Measurements from ENCODE around the gene STMN3. TPM values are rescaled to one million over a fixed set of nuclear protein-coding genes. Genes with fewer than 3 reads are reported as not detected.

The STMN3 gene
- total and polyA plus RNA-seq, 2 experiments from 2014 or later, result 6.6 to 9.9 TPM

DNA sequence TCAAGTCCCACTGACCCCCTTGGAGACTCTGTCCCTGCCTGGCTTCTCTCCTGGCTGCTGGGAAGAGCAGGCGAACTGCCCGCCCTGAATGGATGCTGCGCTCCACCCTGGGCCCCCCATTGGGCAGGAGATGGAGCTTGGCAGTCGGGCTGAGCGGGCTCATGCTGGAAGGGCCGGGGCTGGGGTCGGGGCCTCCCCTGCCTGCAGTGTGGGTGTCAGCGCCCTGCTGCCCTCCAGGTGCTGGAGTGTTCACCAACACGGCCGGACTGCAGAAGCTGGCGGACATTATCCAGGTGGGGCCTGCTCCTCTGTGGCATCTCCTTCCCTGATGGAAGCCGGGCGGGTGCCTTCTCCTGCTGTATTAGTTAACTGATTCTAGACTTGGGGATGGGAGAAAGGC lies 27.2 kb upstream of the STMN3 start:
- TF ChIP-seq, protein P1, sequence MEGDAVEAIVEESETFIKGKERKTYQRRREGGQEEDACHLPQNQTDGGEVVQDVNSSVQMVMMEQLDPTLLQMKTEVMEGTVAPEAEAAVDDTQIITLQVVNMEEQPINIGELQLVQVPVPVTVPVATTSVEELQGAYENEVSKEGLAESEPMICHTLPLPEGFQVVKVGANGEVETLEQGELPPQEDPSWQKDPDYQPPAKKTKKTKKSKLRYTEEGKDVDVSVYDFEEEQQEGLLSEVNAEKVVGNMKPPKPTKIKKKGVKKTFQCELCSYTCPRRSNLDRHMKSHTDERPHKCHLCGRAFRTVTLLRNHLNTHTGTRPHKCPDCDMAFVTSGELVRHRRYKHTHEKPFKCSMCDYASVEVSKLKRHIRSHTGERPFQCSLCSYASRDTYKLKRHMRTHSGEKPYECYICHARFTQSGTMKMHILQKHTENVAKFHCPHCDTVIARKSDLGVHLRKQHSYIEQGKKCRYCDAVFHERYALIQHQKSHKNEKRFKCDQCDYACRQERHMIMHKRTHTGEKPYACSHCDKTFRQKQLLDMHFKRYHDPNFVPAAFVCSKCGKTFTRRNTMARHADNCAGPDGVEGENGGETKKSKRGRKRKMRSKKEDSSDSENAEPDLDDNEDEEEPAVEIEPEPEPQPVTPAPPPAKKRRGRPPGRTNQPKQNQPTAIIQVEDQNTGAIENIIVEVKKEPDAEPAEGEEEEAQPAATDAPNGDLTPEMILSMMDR (IDR thresholded peaks at IDR 0.05; ENCODE audit: low read depth, low read length), result no peak
- DNase-seq (ENCODE audit: low read depth in 1 of 2, low spot score in 1 of 2), result no peak
- Histone ChIP-seq H3K9me3 (ENCODE audit: low read depth) (no peaks in the 10 kb centered on the region), H3K27me3 (no peaks in the 10 kb centered on the region), H3K36me3 (no peaks in the 10 kb centered on the region), H3K4me3 (no peak overlapping the region), H3K27ac (no peak overlapping the region), H3K4me1 (ENCODE audit: low read depth) (no peaks in the 10 kb centered on the region)

- Histone ChIP-seq H3K36me3 (no peaks in the 10 kb centered on the region), H3K4me3 (no peak overlapping the region), H3K9me3 (ENCODE audit: low read depth) (no peaks in the 10 kb centered on the region), H3K4me1 (ENCODE audit: low read depth) (no peaks in the 10 kb centered on the region), H3K27ac (no peak overlapping the region), H3K27me3 (no peaks in the 10 kb centered on the region)
- no peak for DNase-seq (ENCODE audit: low read depth in 1 of 2, low spot score in 1 of 2)
- TF ChIP-seq, protein P1 (IDR thresholded peaks at IDR 0.05; ENCODE audit: low read depth, low read length), result no peak
These were observed 26.6 kb upstream of the STMN3 start for GRCh38 chr20:63679799-63680305.

- Histone ChIP-seq H3K27ac (no peak overlapping the region), H3K4me3 (no peak overlapping the region), H3K36me3 (no peaks in the 10 kb centered on the region), H3K9me3 (ENCODE audit: low read depth) (no peaks in the 10 kb centered on the region), H3K27me3 (no peaks in the 10 kb centered on the region), H3K4me1 (ENCODE audit: low read depth) (no peaks in the 10 kb centered on the region)
- DNase-seq (ENCODE audit: low read depth in 1 of 2, low spot score in 1 of 2), result no peak
- TF ChIP-seq, protein P1 (IDR thresholded peaks at IDR 0.05; ENCODE audit: low read depth, low read length), result no peak
These were observed 25.6 kb upstream of the STMN3 start for GRCh38 chr20:63678667-63679465.

GRCh38 chr20:63678071-63678470 lies 24.8 kb upstream of the STMN3 start:
- Histone ChIP-seq H3K36me3 (no peaks in the 10 kb centered on the region), H3K27me3 (no peaks in the 10 kb centered on the region), H3K4me1 (ENCODE audit: low read depth) (no peaks in the 10 kb centered on the region), H3K9me3 (ENCODE audit: low read depth) (no peaks in the 10 kb centered on the region), H3K27ac (no peak overlapping the region), H3K4me3 (no peak overlapping the region)
- TF ChIP-seq, protein P1 (IDR thresholded peaks at IDR 0.05; ENCODE audit: low read depth, low read length), result no peak
- no peak for DNase-seq (ENCODE audit: low read depth in 1 of 2, low spot score in 1 of 2)

DNA sequence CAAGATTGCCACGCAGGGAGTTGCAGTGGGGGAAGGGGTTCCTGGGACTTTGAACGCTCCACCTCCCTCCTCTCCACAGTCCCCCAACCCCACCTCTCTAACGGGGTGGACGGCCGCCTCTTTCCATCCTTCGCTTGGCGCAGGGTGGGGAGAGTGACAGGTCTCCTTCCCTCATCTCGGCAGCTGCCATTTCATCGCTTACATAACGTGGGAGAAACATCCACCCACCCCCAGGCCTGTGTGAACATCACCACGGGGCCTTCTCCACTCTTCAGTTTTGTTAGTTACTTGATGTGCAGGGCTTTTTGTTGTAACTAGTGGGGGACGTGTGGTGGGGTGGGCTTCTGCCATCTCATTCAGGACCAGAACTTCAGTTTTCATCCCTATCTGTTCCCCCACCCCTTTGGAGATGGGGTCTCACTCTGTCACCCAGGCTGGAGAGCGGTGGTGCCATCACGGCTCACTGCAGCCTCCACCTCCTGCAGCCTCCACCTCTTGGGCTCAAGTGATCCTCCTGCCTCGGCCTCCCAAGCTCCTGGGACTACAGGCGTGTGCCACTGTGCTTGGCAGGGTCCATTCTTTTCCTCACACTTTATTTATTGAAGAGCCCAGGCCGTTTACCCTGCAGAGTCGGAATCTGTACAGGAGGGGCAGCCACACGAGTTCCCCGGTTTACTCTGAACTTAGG lies 22.6 kb upstream of the STMN3 start:
- no peak for DNase-seq (ENCODE audit: low read depth in 1 of 2, low spot score in 1 of 2)
- TF ChIP-seq, protein P1 (IDR thresholded peaks at IDR 0.05; ENCODE audit: low read depth, low read length), result no peak
- Histone ChIP-seq H3K4me1 (ENCODE audit: low read depth) (no peaks in the 10 kb centered on the region), H3K4me3 (no peak overlapping the region), H3K36me3 (no peaks in the 10 kb centered on the region), H3K27me3 (no peaks in the 10 kb centered on the region), H3K9me3 (ENCODE audit: low read depth) (no peaks in the 10 kb centered on the region), H3K27ac (no peak overlapping the region)

Data from cardiac muscle cell (in vitro differentiated cells and primary cell).